BE2C (cell line): Measurements from ENCODE around the gene TMEM53.
A peak's percentile ranks its signal among the peaks of the same experiment; 100 is the strongest.

Experiments
- DNase-seq: peaks from one replicate; pipeline ENCODE4 v3.0.0-alpha.2; 2020
- H3K27me3 ChIP-seq: fragments of 250-450 bp; sonication (Bioruptor Pico); 2 replicates; pipeline ENCODE4 v1.5.1; 2020; ENCODE audit warnings: mild to moderate bottlenecking
- H3K36me3 ChIP-seq: fragments of 250-450 bp; sonication (Bioruptor Pico); 2 replicates; pipeline ENCODE4 v1.5.1; 2020; ENCODE audit warnings: mild to moderate bottlenecking
- H3K4me1 ChIP-seq: fragments of 250-450 bp; sonication (Bioruptor Pico); 2 replicates; pipeline ENCODE4 v1.5.1; 2020
- H3K4me3 ChIP-seq: 2 replicates; pipeline ENCODE4 v1.5.1; 2011; ENCODE audit warnings: low read depth, low read length
- H3K9me3 ChIP-seq: fragments of 250-450 bp; sonication (Bioruptor Pico); 2 replicates; pipeline ENCODE4 v1.5.1; 2020
- TF ChIP-seq, protein P1 (sequence below): IDR thresholded peaks from 2 replicates; pipeline ENCODE4 v1.5.1; 2012; ENCODE audit warnings: mild to moderate bottlenecking, low read depth, low read length

The TMEM53 gene

DNA sequence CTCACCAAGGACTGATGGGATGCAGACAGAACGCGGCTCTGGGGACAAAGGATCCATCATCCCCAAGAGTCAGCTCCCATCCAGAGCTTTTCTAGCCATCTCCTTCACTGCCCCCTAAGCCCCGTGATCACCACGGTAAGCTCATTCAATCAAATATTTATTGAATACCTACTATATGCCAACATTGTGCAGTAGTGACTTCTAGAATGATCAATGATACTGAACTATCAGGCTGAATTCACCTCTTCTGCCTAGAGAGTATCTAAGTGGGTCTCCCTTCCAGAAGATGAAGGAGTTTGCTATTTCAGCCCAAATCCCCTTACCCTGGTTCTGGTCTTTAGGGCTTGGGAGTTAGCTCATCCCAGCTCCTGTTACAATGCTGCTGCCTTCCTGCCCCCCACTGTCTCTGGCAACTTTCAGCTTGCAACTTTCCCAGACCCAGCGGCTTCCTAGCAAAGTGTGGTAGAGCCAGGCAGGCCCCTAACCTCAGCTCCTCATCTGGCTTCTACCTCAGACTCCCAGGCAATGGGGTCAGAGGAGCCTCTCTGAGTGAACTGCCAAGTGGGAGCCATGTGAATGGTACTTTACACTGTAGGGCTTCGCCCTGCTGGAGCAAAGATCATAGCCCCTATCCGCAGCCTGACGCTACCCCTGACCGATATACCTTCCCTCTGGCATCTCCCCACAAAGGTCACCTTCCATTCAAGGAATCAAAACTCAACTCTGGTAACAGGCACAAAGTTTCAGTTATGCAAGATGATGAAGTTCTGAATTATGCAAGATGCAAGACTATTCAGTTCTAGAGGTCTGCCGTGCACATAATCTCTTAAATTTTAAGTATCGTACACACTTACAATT is 20.9 kb downstream of the TMEM53 start:
- Histone ChIP-seq H3K4me3 (no peak overlapping the region), H3K4me1 (no peaks in the 10 kb centered on the region), H3K9me3 (no peaks in the 10 kb centered on the region), H3K36me3 (peaks cover 3% of the 10 kb centered on the region; the same call in 1 of the 2 replicates), H3K27me3 (no peaks in the 10 kb centered on the region)
- DNase-seq: no peak
- TF ChIP-seq, protein P1, sequence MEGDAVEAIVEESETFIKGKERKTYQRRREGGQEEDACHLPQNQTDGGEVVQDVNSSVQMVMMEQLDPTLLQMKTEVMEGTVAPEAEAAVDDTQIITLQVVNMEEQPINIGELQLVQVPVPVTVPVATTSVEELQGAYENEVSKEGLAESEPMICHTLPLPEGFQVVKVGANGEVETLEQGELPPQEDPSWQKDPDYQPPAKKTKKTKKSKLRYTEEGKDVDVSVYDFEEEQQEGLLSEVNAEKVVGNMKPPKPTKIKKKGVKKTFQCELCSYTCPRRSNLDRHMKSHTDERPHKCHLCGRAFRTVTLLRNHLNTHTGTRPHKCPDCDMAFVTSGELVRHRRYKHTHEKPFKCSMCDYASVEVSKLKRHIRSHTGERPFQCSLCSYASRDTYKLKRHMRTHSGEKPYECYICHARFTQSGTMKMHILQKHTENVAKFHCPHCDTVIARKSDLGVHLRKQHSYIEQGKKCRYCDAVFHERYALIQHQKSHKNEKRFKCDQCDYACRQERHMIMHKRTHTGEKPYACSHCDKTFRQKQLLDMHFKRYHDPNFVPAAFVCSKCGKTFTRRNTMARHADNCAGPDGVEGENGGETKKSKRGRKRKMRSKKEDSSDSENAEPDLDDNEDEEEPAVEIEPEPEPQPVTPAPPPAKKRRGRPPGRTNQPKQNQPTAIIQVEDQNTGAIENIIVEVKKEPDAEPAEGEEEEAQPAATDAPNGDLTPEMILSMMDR: no peak

DNA sequence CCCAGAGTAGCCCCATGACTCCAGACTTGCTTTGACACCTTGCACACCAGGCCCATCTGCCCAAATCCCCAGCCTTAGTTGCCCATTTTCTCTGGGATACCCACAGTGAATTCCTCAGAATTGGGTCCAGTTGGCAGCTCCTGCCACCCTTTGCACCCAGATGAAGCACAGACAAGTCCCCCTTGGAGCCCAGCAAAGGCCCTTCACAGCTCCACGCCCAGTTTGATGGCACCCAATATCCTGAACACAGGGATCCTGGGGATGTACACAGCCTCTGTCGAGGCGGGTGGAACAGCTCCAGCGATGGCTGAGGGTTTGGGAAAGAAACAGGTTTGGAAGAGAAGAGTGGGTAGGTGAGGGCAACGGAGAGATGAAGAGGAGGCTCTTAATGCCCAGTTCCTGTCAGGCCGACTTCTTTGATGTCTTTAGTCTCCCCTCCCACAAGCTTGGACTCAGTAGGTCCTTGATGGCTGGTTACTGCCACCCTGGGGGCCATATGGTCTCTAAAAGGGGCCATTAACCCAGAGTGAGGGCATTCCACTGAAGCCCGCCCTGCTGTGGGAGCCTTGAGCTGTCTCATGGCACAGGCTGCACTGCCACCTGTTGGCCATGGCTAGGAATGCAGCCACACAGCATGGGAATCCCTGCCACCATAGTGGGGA is 21.7 kb downstream of the TMEM53 start:
- peaks cover 3% of the 10 kb centered on the region; the same call in 1 of the 2 replicates for H3K36me3 ChIP-seq
- H3K4me1 ChIP-seq: no peaks in the 10 kb centered on the region
- peak; percentile 67 for DNase-seq
- no peaks in the 10 kb centered on the region for H3K9me3 ChIP-seq
- TF ChIP-seq, protein P1: peak; percentile 83
- H3K4me3 ChIP-seq: no peak overlapping the region
- no peaks in the 10 kb centered on the region for H3K27me3 ChIP-seq

DNA sequence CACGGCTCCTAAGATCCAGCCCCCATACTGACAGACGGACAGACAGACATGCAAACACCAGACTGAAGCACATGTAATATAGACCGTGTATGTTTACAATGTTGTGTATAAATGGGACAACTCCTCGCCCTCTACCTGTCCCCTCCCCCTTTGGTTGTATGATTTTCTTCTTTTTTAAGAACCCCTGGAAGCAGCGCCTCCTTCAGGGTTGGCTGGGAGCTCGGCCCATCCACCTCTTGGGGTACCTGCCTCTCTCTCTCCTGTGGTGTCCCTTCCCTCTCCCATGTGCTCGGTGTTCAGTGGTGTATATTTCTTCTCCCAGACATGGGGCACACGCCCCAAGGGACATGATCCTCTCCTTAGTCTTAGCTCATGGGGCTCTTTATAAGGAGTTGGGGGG is 23.2 kb downstream of the TMEM53 start:
- TF ChIP-seq, protein P1: no peak
- peaks cover 3% of the 10 kb centered on the region; the same call in 1 of the 2 replicates for H3K36me3 ChIP-seq
- H3K27me3 ChIP-seq: no peaks in the 10 kb centered on the region

DNA sequence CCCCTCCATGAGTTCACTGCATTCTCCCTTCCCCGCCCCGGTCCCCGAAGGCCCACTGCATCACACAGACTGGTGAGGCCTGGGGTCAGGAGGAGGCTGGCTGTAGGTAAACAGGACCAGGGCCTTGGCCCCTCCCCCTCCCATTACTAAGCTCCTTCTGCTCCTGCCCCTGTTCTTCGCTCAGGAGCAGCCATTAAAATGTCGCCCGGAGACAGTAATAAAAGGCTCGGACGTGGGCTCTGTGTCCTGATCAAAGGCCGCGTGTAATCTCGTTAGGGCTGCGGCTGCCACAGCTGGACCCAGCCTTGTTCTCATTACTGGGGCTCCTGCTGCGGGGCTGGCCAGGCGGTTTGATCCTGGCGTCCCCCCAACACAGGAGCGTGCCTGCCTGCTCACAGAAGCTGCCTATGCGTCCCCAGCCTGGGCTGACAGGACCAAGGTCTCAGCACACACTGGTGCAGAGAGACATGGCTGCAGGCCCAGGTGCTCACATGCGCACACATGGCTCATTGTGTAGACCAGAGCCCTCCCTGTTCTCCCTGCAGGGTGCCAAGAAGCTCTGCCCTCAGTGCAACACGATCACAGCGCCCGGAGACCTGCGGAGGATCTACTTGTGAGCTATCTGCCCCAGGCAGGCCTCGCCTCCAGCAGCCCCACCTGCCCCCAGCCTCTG is 24.0 kb downstream of the TMEM53 start:
- H3K4me1 ChIP-seq: no peaks in the 10 kb centered on the region
- H3K4me3 ChIP-seq: no peak overlapping the region
- H3K9me3 ChIP-seq: no peaks in the 10 kb centered on the region
- DNase-seq: no peak
- no peaks in the 10 kb centered on the region for H3K27me3 ChIP-seq
- peaks cover 3% of the 10 kb centered on the region; the same call in 1 of the 2 replicates for H3K36me3 ChIP-seq
- TF ChIP-seq, protein P1: no peak

More for the DNA sequence above, 23.2 kb downstream of the TMEM53 start:
- no peaks in the 10 kb centered on the region for H3K9me3 ChIP-seq
- no peak overlapping the region for H3K4me3 ChIP-seq
- DNase-seq: no peak
- H3K4me1 ChIP-seq: no peaks in the 10 kb centered on the region

DNA sequence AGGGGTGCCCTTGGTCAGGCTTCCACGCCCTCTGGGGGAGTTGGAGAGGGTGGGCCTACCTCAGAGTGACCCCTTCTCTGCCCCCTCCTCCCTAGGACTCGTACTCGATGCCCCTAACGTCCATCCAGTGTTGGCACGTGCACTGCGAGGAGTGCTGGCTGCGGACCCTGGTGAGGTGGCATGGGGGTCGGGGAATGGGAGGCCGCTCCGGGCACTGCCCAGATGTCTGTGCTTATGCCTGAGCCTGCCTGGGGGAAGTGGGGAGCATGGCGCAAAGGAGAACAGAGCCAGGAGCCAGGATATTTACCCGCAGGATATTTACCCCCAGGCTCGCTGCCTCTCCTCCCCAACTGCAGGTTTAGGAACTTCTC is 24.5 kb downstream of the TMEM53 start:
- Histone ChIP-seq H3K36me3 (peaks cover 6% of the 10 kb centered on the region; the same call in 1 of the 2 replicates), H3K4me3 (no peak overlapping the region), H3K4me1 (no peaks in the 10 kb centered on the region), H3K9me3 (no peaks in the 10 kb centered on the region), H3K27me3 (no peaks in the 10 kb centered on the region)
- TF ChIP-seq, protein P1: no peak
- no peak for DNase-seq
